GM12878 (cell line): ENCODE data around the gene ZCCHC24. TPM values are rescaled to one million over a fixed set of nuclear protein-coding genes. Genes with fewer than 3 reads are reported as not detected.

Source experiments
- ATAC-seq: fragments of 200-7000 bp; cut with Tn5 transposase; 3 replicates; pipeline ENCODE4 v1.9.1; 2020; ENCODE audit warnings: mild to moderate bottlenecking, moderate library complexity
- BruUV-seq: library from RNA; stranded (reverse); fragments of 400-500 nt; replicated peaks from 2 replicates; lab custom pipeline; 2021; lab: Mats Ljungman, UMichigan
- CTCF ChIA-PET: fragments of 300-600 bp; sonication (Branson Sonifier 250); formaldehyde crosslinking; extraction: SDS; loops from one replicate; lab custom pipeline; 2021; ENCODE audit warnings: inconsistent platforms; lab: Yijun Ruan, JAX
- POLR2A ChIA-PET: fragments of 350-600 bp; formaldehyde crosslinking; extraction: SDS; loops from one replicate; lab custom pipeline; 2021; ENCODE audit warnings: inconsistent platforms; lab: Charles Lee
- RAD21 ChIA-PET: fragments of 300-600 bp; sonication (Branson Sonifier 250); formaldehyde crosslinking; loops from one replicate; lab custom pipeline; 2023; ENCODE audit warnings: antibody characterized with exemption; ENCODE audit not compliant: unreplicated experiment; lab: Charles Lee
- SMC1A ChIA-PET: fragments of 300-600 bp; sonication (Branson Sonifier 250); formaldehyde crosslinking; loops from one replicate; lab custom pipeline; 2023; ENCODE audit not compliant: unreplicated experiment, uncharacterized antibody; lab: Charles Lee
- DNase-seq: peaks from one replicate; pipeline ENCODE4 v3.0.0-alpha.2; 2011; ENCODE audit warnings: low read depth, low spot score
- FAIRE-seq: peaks from 3 replicates; lab custom pipeline; 2011; peaks lifted over from hg19 to GRCh38; lab: Jason Lieb, UNC
- H2AFZ ChIP-seq: 2 replicates; pipeline ENCODE4 v1.6.0; 2011; ENCODE audit warnings: low read depth, low read length, control low read depth; ENCODE audit not compliant: control insufficient read depth
- H3K27ac ChIP-seq: 2 replicates; pipeline ENCODE4 v1.5.1; 2011; ENCODE audit warnings: control low read depth; ENCODE audit not compliant: control insufficient read depth, insufficient read depth
- H3K27me3 ChIP-seq, 2 experiments: replicated peaks in 1 of 2; 2 replicates each; pipeline versions ENCODE4 v1.6.0 to v1.6.1; 2011; ENCODE audit warnings: low read length in 1 of 2; ENCODE audit not compliant: control insufficient read depth in 2 of 2, insufficient read depth in 2 of 2
- H3K36me3 ChIP-seq, 2 experiments: 2 replicates each; pipeline ENCODE4 v1.5.1; 2011; ENCODE audit warnings: low read length in 1 of 2; ENCODE audit not compliant: control insufficient read depth in 2 of 2, insufficient read depth in 2 of 2
- H3K4me1 ChIP-seq: 2 replicates; pipeline ENCODE4 v1.6.1; 2011; ENCODE audit warnings: mild to moderate bottlenecking, low read length, moderate library complexity, mixed read lengths; ENCODE audit not compliant: control insufficient read depth, insufficient read depth
- H3K4me2 ChIP-seq: 2 replicates; pipeline ENCODE4 v1.6.0; 2011; ENCODE audit warnings: control low read depth; ENCODE audit not compliant: control insufficient read depth, insufficient read depth
- H3K4me3 ChIP-seq: fragments of 200-600 bp; sonication (generic); 2 replicates; pipeline ENCODE4 v1.5.1; 2016
- H3K79me2 ChIP-seq: 2 replicates; pipeline ENCODE4 v1.6.0; 2011; ENCODE audit warnings: low read length; ENCODE audit not compliant: control insufficient read depth, insufficient read depth
- H3K9ac ChIP-seq: 2 replicates; pipeline ENCODE4 v1.8.0; 2011; ENCODE audit warnings: low read length, control low read depth, mixed read lengths; ENCODE audit not compliant: control insufficient read depth, insufficient read depth
- H3K9me3 ChIP-seq: replicated peaks from 3 replicates; pipeline ENCODE4 v1.5.1; 2011; ENCODE audit warnings: mild to moderate bottlenecking, low read length; ENCODE audit not compliant: control insufficient read depth, insufficient read depth
- H4K20me1 ChIP-seq: 2 replicates; pipeline ENCODE4 v1.6.0; 2011; ENCODE audit not compliant: control insufficient read depth, insufficient read depth
- CBX3 ChIP-seq: fragments of 200-600 bp; sonication (generic); IDR thresholded peaks from 2 replicates; pipeline ENCODE4 v1.6.1; 2016; ENCODE audit warnings: low read depth, borderline replicate concordance
- HCFC1 ChIP-seq: fragments of 150-350 bp; IDR thresholded peaks from 2 replicates; pipeline ENCODE4 v1.6.1; 2014; ENCODE audit warnings: low read length
- KAT2A ChIP-seq: conservative IDR thresholded peaks from 2 replicates; pipeline ENCODE4 v1.6.1; 2011; ENCODE audit warnings: low read depth, low read length; ENCODE audit not compliant: control insufficient read depth
- MYB ChIP-seq: fragments of 150-350 bp; IDR thresholded peaks from 2 replicates; pipeline ENCODE4 v1.6.1; 2014; ENCODE audit warnings: mild to moderate bottlenecking, low read depth, low read length, borderline replicate concordance
- NFYB ChIP-seq: IDR thresholded peaks from 2 replicates; pipeline ENCODE4 v1.6.1; 2011; ENCODE audit warnings: low read depth, mild to moderate bottlenecking, low read length, improper control_type of control experiment, moderate library complexity; ENCODE audit not compliant: insufficient read depth
- NKRF ChIP-seq: fragments of 450-650 bp; conservative IDR thresholded peaks from 2 replicates; pipeline ENCODE4 v1.6.1; 2017; ENCODE audit warnings: mild to moderate bottlenecking, moderate library complexity
- NR2C1 ChIP-seq: fragments of 450-650 bp; IDR thresholded peaks from 2 replicates; pipeline ENCODE4 v1.6.1; 2017; ENCODE audit warnings: antibody characterized with exemption, mild to moderate bottlenecking, moderate library complexity
- SMC3 ChIP-seq: IDR thresholded peaks from 2 replicates; pipeline ENCODE4 v1.6.1; 2011; ENCODE audit warnings: low read length, improper control_type of control experiment, borderline replicate concordance
- SP1 ChIP-seq: IDR thresholded peaks from one replicate; pipeline ENCODE4 v1.6.1; 2011; ENCODE audit warnings: low read depth, low read length
- ZBTB4 ChIP-seq: fragments of 450-650 bp; formaldehyde crosslinking; IDR thresholded peaks from 2 replicates; pipeline ENCODE4 v1.4.0; 2022; ENCODE audit warnings: mild to moderate bottlenecking, moderate library complexity
- ZNF687 ChIP-seq: fragments of 450-650 bp; IDR thresholded peaks from 2 replicates; pipeline ENCODE4 v1.6.1; 2017; ENCODE audit warnings: mild to moderate bottlenecking, moderate library complexity
- WGBS: methylation state at CpG from one replicate; pipeline ENCODE4 v1.1.6; 2016; ENCODE audit warnings: low lambda C conversion rate; ENCODE audit not compliant: insufficient replicate concordance, insufficient coverage; ENCODE audit errors: missing lambda C conversion rate; 5-methylcytosine and 5-hydroxymethylcytosine counted together
- in situ Hi-C: fragments of 300-500 bp; cut with MboI; formaldehyde crosslinking; loops from 9 replicates; pipeline ENCODE4 v1.14.3; 2018; ENCODE audit warnings: mixed read lengths
- intact Hi-C: fragments of 100-400 bp; cut with micrococcal nuclease; formaldehyde crosslinking; loops from one replicate; pipeline ENCODE4 v1.14.2; 2022; ENCODE audit not compliant: unreplicated experiment
- polyA plus RNA-seq, 11 experiments: library from polyadenylated mRNA; depleted of rRNA in 4 of 11; unstranded in 6 of 11; stranded (reverse) in 5 of 11; fragments of >200 nt; fragmentation: Nextera tagmentation in 4 of 11; fragmentation: Illumina TruSeq in 1 of 11; extraction: Ambion mirVana in 4 of 11; extraction: Trizol in 1 of 11; gene quantifications; 1 replicate in 1 of 11; 2 replicates in 10 of 11; pipeline versions ENCODE4 v1.2.1 to v1.2.3, GENCODE V29; 2011 to 2016; ENCODE audit warnings: inconsistent platforms in 2 of 11, missing spikeins in 2 of 11, low read depth in 1 of 11
- total RNA-seq, 4 experiments: library from RNA; depleted of rRNA in 3 of 4; stranded (reverse); fragments of >200 nt in 3 of 4; fragmentation: Illumina TruSeq in 1 of 4; extraction: Trizol in 1 of 4; gene quantifications; 2 replicates each; pipeline versions ENCODE4 v1.2.1 to v1.2.3, GENCODE V29; 2013 to 2021
- TF ChIP-seq, protein P1 (sequence below): IDR thresholded peaks from 2 replicates; pipeline ENCODE4 v1.6.1; 2011; ENCODE audit warnings: low read depth, low read length, improper control_type of control experiment, borderline replicate concordance
- TF ChIP-seq, protein P2 (sequence below): fragments of 450-650 bp; IDR thresholded peaks from 2 replicates; pipeline ENCODE4 v1.6.1; 2017; ENCODE audit warnings: low read depth, mild to moderate bottlenecking, moderate library complexity

The ZCCHC24 gene
- total and polyA plus RNA-seq, 10 of the 15 experiments (the other 5 are each of a cell fraction or from before 2014, with no cell fraction given) = 0.02 to 0.62 (median 0.04) TPM; not detected in 4

- intact Hi-C loops = no loop called here
- Histone ChIP-seq H2AFZ (no peak overlapping the region), H3K27me3 (no peaks in the 10 kb centered on the region; a peak in 1 of 4 replicates), H3K79me2 (no peaks in the 10 kb centered on the region), H3K27ac (no peak overlapping the region), H3K4me1 (peaks cover 6% of the 10 kb centered on the region), H3K9me3 (no peaks in the 10 kb centered on the region), H3K4me3 (no peak overlapping the region), H3K36me3 (no peaks in the 10 kb centered on the region), H3K9ac (no peak overlapping the region), H3K4me2 (no peak overlapping the region), H4K20me1 (no peaks in the 10 kb centered on the region)
- DNase-seq (no peak), ATAC-seq (no peak), FAIRE-seq (no peak)
- BruUV-seq = no TSS peak
- in situ Hi-C loops = no loop called here
- ChIA-PET POLR2A (no interaction called here), CTCF (no interaction called here), RAD21 (no interaction called here), SMC1A (no interaction called here)
- 12% methylated on average over 4 of the region's 4 CpGs for WGBS
- TF ChIP-seq HCFC1 (no peak), SMC3 (no peak), SP1 (no peak), CBX3 (no peak), MYB (no peak), NKRF (no peak), KAT2A (no peak), ZNF687 (no peak), ZBTB4 (CRISPR knock-in tag) (no peak), NFYB (no peak), NR2C1 (no peak)
- TF ChIP-seq, protein P1, sequence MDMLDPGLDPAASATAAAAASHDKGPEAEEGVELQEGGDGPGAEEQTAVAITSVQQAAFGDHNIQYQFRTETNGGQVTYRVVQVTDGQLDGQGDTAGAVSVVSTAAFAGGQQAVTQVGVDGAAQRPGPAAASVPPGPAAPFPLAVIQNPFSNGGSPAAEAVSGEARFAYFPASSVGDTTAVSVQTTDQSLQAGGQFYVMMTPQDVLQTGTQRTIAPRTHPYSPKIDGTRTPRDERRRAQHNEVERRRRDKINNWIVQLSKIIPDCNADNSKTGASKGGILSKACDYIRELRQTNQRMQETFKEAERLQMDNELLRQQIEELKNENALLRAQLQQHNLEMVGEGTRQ = no peak
- TF ChIP-seq, protein P2, sequence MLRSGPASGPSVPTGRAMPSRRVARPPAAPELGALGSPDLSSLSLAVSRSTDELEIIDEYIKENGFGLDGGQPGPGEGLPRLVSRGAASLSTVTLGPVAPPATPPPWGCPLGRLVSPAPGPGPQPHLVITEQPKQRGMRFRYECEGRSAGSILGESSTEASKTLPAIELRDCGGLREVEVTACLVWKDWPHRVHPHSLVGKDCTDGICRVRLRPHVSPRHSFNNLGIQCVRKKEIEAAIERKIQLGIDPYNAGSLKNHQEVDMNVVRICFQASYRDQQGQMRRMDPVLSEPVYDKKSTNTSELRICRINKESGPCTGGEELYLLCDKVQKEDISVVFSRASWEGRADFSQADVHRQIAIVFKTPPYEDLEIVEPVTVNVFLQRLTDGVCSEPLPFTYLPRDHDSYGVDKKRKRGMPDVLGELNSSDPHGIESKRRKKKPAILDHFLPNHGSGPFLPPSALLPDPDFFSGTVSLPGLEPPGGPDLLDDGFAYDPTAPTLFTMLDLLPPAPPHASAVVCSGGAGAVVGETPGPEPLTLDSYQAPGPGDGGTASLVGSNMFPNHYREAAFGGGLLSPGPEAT = no peak
These were observed 27.7 kb downstream of the ZCCHC24 start for GRCh38 chr10:79417731-79418130.
